Femur (tissue), 1 donor: ENCODE data around the gene AHNAK.

Experiments used
- DNase-seq: peaks from one replicate; pipeline ENCODE4 v3.0.0-alpha.2; 2017

The AHNAK gene

DNA sequence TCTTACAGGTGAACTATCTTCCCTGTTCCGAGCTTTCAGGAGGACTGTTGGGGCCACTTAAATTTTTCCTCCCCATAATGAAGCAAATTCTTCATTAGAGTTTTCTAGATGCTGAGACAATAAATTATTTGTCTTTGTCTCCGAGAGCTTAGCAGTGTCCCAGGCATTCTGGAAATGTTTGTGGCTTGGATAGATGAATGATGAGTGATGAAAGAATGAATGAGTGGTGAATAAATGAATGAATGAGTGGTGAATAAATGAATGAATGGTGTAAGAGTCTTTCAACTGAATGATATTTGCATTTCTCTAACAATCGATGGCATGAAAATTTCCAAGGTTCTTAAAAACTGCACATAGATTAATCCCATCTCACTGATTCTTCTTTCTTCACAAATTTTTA, 52.8 kb downstream of the AHNAK start:
- DNase-seq = no peak

DNA sequence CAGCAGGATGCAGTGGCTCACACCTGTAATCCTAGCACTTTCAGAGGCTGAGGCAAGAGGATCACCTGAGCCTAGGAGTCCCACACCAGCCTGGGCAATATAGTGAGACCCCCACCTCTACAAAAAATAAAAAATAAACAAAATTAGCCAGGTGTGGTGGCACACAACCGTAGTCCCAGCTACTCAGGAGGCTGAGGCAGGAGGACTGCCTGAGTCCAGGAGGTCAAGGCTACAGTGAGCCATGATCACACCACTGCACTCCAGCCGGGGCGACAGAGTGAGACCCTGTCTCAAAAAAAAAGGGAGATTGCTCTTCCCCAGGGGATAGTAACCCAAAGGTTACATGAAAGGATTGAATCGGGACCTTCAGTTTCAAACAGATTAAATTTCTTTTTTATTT, 54.0 kb downstream of the AHNAK start:
- no peak for DNase-seq

DNA sequence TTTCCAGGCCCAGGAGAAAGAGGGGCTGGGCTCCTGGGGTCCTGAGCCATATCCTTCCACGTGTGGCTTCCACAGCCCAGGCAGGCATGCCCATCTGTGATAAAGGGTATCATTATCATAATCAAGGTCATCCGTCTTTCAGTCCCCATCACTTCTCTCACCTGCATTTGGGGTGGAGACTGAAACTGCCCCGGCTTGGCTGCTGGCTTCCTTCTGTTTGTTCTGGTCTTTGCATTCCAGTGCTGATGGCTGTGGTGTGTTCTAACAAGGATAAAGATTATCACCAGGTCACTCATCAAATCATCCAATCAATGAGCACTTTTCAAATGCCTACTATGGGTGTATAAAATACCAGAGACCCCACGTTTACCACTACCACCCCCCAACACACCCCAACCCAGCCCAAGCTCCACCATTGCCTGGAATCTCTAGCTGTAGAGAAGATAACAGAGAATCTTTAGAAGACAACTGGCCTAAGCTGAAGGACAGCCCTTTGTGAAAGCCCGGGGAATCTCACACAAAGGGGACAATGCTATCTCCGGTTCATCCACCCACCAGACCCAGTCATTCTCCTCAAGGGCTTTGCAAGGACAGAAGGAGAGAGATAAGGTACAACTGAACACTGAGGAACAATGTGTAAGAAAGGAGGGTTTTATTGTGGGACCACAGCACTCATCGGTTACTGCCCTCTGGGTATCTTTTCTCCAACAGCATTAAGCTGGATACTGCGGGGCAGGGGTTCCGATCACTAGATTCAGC, 54.9 kb downstream of the AHNAK start:
- no peak for DNase-seq

DNA sequence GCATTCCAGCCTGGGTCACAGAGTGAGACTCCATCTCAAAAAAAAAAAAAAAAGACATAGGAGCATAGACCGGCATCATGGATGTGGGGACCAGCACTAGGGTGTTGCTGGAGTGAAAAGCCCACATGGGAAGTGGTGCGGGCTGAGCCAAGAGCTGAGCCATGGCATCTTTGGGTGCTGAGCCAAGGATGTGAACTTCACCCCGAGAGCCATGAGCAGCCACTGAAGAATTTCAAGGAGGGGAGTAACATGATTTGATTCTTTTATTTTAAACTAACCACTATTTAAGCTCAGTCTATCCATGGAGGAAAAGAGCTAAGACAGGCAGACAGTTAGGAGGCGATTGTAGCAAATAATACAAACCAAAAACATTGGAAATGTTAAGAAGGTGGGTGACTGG, 57.4 kb downstream of the AHNAK start:
- no peak for DNase-seq

DNA sequence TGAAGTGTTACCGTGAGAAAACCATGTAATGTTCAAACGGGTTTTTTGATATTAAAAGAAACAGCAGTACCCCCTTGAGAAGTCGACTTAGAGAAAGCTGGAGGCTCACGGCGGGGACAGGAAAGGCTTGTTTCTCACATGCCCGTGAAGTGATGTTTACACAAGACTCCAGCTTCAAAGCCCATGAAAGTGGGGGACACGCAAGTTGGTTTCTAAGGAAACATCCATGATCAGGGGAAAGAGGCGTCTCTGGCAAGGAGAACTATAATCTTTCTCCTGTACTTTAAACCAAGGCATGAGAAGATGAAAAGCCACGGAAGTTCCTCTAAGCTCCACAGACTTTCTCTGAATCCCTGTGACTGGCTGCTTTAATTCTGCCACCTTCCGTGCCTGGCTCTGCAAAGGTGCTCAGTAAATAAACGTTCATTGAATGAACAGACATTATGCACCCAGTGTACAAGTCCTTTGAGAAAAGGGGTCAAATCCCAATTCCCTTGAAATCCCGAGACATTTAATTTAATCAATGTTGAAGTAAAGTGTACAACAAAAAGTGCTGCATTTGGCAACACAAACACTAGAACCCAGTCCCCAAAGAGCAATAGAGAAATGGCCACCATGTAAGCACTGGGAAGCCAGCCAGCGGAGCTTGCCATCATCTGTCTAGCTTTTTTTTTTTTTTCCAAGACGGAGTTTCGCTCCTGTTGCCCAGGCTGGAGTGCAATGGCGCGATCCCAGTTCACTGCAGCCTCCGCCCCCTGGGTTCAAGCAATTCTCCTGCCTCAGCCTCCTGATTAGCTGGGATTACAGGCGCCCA, 58.7 kb downstream of the AHNAK start:
- no peak for DNase-seq

DNA sequence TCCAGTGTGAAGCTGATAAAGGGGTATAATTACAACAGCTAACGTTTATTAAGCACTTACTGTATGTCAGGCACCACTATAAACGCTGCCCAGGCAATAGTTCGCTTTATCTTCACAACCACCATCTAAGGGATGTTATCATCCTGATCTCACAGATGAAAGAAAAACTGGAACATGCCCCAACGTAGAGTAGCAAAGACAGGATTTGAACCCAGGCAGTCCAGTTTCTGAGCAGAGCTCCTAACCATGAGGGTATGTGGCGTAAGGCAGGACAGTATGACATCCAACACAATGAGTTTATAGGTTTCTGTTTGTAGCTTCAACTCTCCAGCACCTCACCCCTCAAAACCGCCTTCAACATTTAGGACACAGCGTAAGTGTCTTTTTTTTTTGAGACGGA, 59.5 kb downstream of the AHNAK start:
- DNase-seq = no peak

DNA sequence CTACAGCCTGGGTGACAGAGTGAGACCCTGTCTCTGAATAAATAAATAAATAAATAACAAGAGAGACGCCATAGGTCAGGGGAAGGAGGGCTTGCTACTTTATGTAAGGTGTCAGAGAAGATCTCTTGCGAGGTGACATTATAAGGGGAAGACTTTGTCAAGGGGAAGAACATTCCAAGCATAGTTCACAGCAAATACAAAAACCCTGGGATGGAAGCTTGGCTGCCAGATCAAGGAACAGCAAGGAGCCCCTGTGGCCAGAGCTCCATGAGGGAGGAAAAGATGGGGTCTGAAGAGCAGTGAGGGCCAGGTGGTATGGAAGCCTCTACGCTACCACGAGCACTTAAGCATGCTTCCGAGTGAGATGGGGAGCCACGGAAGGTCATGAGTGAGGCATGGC, 62.3 kb downstream of the AHNAK start:
- no peak for DNase-seq

DNA sequence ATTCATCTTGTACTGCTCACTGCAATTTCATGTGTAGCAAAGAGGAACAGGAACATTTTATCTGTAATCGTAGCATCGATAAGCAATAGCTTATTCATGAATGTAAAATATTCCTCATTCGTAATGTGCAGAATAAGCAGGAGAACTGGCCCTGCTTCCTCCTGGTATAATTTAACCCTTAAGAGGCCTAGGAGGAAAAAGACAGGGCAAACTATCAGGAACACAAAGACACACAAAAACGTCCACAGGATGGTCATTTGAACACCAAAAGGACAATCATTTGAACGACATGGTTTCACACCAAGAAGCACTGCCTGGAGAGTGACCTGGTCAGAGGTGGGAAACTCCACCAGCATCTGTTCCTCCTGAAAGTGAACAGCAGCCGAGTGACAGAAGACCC, 63.9 kb downstream of the AHNAK start:
- DNase-seq = no peak

DNA sequence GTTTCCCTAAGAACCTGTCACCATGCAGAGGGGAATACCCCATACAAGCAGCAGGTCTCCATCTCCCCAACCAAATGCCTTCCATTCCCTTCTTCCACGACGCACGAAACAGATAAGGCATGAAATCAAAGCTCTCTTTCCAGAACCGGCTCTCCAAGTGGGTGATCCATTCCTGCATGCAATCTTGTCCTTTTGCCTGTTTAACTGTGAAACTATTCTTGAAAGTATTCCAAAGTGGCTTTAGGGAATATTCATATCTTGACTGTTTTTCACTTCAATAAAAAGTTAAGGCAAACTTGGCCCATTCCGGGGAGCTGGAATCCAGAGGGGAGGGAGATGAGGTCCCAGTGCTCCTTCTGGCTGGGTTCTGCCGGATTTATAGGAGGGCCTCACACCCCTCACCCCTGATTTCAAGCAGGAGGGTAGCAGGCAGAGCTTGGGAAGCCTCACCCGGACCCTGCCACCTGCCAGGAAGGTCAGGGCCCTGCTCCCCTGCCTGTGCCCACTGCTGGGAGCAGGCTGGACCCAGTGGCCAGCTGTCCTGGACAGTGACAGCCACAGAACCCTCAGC, 66.9 kb downstream of the AHNAK start:
- DNase-seq = no peak

DNA sequence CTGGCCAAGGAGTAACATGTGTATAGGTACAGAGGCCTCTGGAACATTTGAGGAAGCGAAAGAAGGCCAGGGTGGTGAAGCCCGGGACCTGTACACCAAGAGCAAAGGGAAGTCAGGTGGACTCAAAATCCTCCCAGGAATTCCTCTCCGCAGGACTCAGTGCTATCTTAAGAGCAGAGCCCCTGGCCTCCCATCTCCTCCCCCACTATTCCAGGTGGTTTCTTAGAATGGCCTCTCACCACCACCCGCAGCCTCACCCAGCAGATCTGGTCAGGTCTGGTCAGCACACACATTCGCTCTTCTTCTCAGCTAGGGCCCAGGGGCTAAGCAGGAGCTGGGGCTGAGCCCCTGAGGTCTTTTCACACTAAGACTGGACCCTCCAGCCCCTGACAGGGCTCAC, 68.7 kb downstream of the AHNAK start:
- DNase-seq = no peak

DNA sequence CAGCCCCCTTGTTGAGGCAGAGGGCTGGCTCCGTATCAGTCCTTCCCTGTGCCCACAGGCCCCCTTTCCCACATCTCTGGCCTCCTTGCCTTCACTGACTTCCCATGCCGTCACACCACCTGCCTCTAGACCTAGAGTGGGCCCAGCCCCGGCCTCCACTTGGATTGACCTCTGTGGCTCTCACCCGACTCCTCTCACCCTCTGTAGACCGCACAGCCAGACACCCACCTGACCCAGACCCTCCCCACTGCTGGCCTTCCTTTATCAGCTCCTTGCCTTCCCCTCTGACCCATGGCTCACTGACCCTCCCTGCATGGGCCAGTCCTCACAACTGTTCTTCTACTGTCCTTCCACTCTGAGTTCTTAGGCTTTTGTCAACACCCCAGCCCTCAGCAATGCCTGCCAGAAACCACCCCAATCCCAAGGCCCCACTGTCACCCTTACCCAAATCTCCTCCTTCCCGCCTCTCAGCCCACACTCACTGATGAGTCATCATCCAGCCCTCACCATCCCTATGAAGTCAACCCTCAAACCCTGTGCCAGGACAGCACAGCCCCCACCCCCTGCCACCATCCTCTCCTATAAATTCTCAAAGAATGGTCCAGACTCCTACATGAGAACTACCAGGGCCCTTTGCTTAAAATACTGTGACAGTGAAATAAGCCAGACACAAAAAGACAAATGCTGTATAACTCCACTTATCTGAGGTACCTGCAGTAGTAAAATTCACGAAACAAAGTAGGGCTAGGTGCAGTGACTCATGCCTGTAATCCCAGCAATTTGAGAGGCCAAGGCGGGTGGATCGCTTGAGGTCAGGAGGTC, 74.3 kb downstream of the AHNAK start:
- DNase-seq = no peak

DNA sequence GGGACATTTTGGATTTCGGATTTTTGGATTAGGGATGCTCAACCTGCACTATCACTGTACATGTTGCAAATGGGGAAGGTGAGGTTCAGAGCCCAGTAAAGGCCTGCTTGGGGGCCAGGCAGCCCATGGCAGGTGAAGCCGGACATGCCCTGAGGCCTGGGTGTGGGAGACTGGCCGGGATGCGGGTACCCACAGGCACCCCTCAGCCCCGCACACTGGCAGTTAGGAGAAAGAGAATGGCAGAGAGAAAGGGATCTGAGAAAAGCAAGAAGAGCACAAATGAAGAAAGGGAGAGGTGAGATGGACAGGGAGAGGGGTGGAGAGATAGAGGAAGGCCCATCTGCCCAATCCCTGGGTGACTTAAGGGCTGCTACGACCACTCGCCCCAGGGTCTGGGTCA, 75.0 kb downstream of the AHNAK start:
- no peak for DNase-seq

DNA sequence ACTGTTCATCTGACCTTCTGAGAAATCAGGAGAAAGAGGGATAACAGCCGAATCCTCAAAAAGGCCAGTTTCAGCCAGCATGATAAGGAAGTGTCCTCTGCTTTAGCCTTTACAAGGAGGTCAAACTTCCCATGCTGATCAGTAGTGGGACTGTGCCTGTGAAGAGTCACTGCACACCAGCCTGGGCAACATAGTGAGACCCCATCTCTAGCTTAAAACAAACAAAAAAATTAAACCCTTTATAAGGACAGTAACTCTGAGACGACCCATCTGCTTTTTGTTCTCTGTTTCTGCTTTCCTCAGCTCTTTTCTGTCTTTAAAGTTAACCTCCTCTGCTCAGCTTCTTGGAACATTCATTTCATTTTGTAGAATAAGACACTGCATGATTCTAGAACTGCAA, 78.0 kb downstream of the AHNAK start:
- no peak for DNase-seq

DNA sequence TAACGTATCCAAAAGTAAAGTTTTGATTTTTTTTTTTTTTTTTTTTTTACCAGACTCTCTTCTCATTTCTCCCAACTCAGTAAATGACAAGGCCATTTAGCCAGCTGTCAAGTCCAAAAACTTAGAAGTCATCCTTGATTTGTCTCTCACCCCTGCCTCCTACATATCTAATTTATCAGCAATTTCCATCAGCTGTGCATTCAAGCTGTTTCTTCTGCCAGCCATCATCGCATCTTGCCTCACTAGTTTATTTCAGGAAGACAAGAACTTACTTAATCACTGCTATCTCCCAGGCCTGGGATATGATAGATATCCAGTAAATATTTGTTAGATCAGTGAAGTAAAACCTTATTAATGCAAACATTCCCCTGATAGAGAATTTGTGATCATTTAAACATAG, 80.2 kb downstream of the AHNAK start:
- DNase-seq = no peak

DNA sequence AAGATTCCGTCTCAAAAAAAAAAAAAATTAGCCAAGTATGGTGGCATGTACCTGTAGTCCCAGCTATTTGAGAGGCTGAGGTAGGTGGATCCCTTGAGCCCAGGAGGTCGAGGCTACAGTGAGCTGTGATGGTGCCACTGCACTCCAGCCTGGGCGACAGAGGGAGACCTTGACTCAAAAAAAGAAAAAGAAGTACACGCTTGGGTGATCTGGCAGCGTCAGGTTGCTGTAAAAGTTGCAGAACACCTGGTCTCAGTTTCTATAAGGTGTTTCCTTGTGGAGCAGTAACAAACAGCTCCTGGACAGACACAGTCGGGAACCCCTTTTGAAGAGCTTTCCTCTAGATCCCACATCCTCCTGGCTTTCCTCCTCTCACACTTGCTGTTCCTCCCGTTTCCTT, 82.0 kb downstream of the AHNAK start:
- DNase-seq = no peak

DNA sequence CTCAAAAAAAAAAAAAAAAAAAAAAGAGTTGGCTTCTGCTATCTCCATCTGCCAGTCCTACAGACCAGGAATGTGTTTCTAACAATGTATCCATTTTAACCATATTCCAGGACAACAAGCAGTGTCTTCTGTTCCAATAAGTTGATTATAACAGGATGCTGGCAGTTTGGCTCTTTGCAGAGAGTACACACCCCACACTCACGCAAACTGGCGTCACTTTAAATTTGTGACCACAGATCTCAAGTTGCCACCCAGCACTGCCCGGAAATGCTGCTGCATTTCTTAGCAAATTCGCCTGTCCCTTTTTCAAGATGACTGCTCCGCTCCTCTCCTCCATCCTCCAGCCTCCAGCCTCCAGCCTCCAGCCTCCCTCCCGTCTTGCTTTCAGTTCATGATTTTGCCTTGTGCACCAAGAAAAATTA, 83.5 kb downstream of the AHNAK start:
- no peak for DNase-seq

DNA sequence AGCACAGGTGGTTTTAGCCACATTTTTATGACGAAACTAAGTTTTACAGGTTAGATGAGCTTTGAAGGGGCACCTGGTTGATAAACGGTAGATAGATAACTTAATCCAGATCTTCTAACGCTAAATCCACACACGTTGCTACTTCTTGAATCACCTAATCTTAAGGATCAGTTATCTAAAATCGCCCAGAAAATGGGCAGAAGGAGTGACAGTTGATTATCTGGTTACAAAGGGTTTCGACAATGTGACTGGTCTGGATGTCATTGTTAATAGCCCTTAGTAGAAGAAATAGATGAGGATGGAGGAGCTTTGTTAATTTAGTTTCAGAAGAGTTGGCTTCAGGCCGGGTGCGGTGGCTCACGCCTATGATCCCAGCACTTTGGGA, 84.1 kb downstream of the AHNAK start:
- DNase-seq = no peak

DNA sequence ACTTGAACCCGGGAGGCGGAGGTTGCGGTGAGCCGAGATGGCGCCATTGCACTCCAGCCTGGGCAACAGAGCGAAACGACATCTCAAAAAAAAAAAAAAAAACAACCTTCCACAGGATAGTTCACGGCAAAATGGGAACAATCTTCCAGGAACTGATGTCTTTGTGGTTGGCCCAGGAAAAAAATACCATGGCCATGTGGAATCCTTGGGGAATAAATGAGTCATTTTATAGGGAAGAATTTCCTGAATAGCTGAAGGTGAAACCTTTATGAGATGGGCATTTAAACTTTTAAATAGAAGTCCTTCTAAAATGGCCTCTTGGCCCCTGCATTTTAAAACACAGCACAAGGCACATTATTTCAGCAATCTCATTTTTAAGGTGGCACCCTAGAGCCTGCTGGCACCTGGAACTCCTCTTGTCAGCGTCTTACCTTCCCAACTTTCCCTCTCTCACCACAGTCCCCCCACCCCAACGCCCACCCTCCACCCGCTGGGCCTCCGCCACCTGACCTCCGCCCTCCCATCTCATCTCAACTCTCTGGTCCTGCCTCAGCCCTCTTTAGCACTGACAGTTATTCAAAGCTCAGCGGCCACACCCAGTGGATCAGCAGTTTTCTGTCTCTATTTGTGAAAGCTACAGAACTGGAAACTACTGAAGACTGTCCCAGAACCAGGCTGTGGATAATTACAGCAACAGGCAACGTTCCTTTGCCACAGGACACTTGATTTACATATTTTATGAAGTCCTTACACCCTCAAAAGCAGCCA, 84.7 kb downstream of the AHNAK start:
- DNase-seq = no peak

DNA sequence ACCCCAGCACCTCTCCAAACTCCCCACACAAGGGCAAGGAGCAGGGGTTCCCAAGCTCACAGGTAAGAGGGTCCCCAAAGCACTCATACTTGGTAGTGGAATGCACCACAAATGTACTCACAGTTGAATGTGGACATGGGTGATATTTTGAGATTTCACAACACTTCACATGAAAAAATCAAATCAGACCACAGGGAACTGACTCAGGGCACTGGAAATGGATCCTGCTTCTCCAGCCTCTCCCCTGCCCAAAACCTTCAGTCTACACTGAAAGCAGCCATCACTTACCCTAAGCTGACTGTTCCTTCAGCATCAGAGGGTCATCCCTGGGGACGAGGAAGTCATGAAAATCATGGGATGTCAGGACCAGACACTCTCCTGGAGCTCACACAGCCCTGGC, 87.5 kb downstream of the AHNAK start:
- no peak for DNase-seq

DNA sequence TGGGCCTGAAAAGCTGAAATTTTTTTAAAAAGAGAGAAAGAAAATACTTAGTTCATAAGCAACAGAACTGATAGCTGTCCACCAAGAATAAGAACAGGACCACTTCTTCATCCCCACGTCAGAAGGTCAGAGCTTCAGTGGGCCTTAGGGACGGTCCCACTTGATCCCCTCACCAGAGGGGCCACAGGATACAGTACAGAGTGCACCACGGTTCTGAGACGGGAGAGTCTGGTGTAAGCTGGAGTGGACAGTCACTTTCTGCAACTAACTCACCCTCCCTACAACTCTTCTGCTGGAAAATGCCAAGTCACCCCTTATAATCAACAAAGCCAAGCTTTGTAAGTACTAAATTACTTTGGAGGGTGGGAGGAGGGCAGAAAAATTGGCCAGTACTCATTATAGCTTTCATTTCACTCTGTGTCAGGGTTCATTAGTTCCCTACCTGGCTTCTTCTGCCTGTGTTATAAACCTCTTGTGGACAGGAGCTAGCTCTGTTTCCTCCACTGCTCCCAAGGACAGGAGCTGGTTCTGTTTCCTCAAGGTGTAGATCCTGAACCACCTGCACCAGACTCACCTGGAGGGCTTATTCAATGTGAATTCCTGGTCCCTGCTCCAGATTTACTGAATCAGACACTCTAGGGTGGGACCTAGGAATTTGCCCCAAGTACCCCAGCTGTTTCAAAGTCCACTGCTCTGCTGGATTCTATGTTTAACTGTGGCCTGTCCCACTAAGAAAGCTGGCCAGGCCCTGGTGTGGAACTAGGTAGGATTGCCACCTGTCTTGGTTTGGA, 88.2 kb downstream of the AHNAK start:
- DNase-seq = no peak

DNA sequence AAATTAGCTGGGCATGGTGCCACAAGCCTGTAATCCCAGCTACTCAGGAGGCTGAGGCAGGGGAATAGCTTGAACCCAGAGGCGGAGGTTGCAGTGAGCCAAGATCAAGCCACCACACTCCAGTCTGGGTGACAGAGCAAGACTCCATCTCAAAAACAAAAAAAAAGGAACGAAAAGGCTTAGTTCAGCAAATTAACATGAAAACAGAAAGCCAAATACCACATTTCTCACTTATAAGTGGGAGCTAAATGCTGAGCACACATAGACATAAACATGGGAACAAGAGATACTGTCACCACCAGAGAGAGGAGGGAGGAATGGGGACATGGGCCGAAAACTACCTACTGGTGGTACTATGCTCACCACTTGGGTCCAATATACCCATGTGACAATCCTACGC, 89.1 kb downstream of the AHNAK start:
- DNase-seq = no peak

DNA sequence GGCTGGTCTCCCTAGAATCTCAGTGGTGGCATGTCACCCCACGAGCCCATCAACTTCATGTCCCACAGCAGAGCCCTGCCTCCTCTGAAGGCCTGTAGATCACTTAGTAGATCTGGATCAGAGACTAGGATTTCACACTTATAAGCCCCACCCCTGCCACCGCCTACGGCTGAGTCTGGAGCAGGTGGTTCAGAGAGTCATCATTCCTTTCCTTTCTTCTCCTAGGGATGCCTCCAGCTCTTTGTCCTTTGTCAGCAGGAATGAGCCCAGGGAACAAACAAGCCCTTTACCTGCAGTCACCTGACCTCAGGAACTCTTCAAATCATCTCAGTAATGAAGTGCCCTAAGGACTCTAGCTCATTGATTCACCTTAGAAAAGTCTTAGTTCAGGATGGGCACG, 90.0 kb downstream of the AHNAK start:
- DNase-seq = no peak
